BE2C (cell line): ENCODE measurements around the gene AMPH. TPM values are rescaled to one million over a fixed set of nuclear protein-coding genes. Genes with fewer than 3 reads are reported as not detected.

Source experiments
- DNase-seq: peaks from one replicate; pipeline ENCODE4 v3.0.0-alpha.2; 2020
- H3K27me3 ChIP-seq: fragments of 250-450 bp; sonication (Bioruptor Pico); 2 replicates; pipeline ENCODE4 v1.5.1; 2020; ENCODE audit warnings: mild to moderate bottlenecking
- H3K36me3 ChIP-seq: fragments of 250-450 bp; sonication (Bioruptor Pico); 2 replicates; pipeline ENCODE4 v1.5.1; 2020; ENCODE audit warnings: mild to moderate bottlenecking
- H3K4me1 ChIP-seq: fragments of 250-450 bp; sonication (Bioruptor Pico); 2 replicates; pipeline ENCODE4 v1.5.1; 2020
- H3K4me3 ChIP-seq: 2 replicates; pipeline ENCODE4 v1.5.1; 2011; ENCODE audit warnings: low read depth, low read length
- H3K9me3 ChIP-seq: fragments of 250-450 bp; sonication (Bioruptor Pico); 2 replicates; pipeline ENCODE4 v1.5.1; 2020
- polyA plus RNA-seq: library from polyadenylated mRNA; unstranded; fragments of >200 nt; gene quantifications from one replicate; pipeline ENCODE4 v1.2.1, GENCODE V29; 2012; ENCODE audit warnings: low read depth, missing spikeins; ENCODE audit not compliant: insufficient read length, insufficient read depth
- TF ChIP-seq, protein P1 (sequence below): IDR thresholded peaks from 2 replicates; pipeline ENCODE4 v1.5.1; 2012; ENCODE audit warnings: mild to moderate bottlenecking, low read depth, low read length

AMPH gene
- polyA plus RNA-seq, result not detected

- H3K4me3 ChIP-seq, result no peak within 1 kb of the TSS
Measured at GRCh38 chr7:38630720-38631673, at the start of gene AMPH. TSS of gene AMPH (minus strand) at chr7:38631373. CDS start at chr7:38631351, 22 bp downstream.

GRCh38 chr7:38679419-38679818, 48.2 kb upstream of the AMPH start:
- TF ChIP-seq, protein P1, sequence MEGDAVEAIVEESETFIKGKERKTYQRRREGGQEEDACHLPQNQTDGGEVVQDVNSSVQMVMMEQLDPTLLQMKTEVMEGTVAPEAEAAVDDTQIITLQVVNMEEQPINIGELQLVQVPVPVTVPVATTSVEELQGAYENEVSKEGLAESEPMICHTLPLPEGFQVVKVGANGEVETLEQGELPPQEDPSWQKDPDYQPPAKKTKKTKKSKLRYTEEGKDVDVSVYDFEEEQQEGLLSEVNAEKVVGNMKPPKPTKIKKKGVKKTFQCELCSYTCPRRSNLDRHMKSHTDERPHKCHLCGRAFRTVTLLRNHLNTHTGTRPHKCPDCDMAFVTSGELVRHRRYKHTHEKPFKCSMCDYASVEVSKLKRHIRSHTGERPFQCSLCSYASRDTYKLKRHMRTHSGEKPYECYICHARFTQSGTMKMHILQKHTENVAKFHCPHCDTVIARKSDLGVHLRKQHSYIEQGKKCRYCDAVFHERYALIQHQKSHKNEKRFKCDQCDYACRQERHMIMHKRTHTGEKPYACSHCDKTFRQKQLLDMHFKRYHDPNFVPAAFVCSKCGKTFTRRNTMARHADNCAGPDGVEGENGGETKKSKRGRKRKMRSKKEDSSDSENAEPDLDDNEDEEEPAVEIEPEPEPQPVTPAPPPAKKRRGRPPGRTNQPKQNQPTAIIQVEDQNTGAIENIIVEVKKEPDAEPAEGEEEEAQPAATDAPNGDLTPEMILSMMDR, result no peak
- H3K4me3 ChIP-seq, result no peak overlapping the region
- no peaks in the 10 kb centered on the region for H3K4me1 ChIP-seq

More at GRCh38 chr7:38630720-38631673, at the start of gene AMPH:
- Histone ChIP-seq H3K4me1 (no peaks in the 10 kb centered on the region), H3K9me3 (no peaks in the 10 kb centered on the region), H3K36me3 (no peaks in the 10 kb centered on the region), H3K27me3 (peaks cover 47% of the 10 kb centered on the region)
- TF ChIP-seq, protein P1, result no peak
- DNase-seq, result peak; percentile 12

GRCh38 chr7:38678698-38679054, 47.5 kb upstream of the AMPH start:
- Histone ChIP-seq H3K36me3 (no peaks in the 10 kb centered on the region), H3K9me3 (no peaks in the 10 kb centered on the region), H3K27me3 (no peaks in the 10 kb centered on the region; the same call in 1 of the 2 replicates), H3K4me3 (no peak overlapping the region), H3K4me1 (no peaks in the 10 kb centered on the region)
- DNase-seq, result no peak
- TF ChIP-seq, protein P1, result no peak

More at GRCh38 chr7:38679419-38679818, 48.2 kb upstream of the AMPH start:
- DNase-seq, result no peak
- Histone ChIP-seq H3K27me3 (no peaks in the 10 kb centered on the region; the same call in 1 of the 2 replicates), H3K9me3 (no peaks in the 10 kb centered on the region), H3K36me3 (no peaks in the 10 kb centered on the region)

GRCh38 chr7:38677981-38678697, 47.0 kb upstream of the AMPH start:
- H3K9me3 ChIP-seq, result no peaks in the 10 kb centered on the region
- DNase-seq, result no peak
- H3K36me3 ChIP-seq, result no peaks in the 10 kb centered on the region
- no peaks in the 10 kb centered on the region for H3K4me1 ChIP-seq
- TF ChIP-seq, protein P1, result no peak
- H3K4me3 ChIP-seq, result no peak overlapping the region
- no peaks in the 10 kb centered on the region; the same call in 1 of the 2 replicates for H3K27me3 ChIP-seq

DNA sequence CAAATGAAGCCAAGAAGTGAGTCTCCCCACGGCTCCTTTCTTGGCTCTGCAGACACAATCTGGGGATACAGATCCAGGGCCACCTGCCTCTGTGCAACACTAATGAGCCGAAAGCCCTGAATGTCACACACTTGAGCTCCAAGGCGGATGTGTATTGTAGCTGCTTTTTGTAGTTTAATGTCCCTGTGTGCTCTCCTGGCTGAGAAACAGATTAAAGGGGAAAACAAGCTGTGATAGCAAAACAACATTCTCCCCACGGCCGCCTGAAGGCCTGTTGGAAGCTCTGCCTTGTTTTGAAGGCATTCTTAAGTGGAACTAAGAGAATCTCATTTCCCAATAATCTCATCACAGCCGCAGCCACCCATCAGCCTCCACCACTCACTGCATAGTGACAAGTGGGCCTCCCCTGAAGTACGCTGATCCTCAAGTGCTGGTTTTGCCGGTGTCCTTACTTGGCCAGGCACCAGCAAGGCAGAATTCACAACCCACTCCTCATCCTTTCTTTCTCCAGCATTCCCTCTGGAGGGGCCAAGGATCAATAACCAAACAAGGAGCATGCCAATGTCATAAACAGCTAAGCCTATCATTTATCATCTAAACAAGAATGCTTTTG, 44.4 kb upstream of the AMPH start:
- no peaks in the 10 kb centered on the region for H3K9me3 ChIP-seq
- H3K27me3 ChIP-seq, result no peaks in the 10 kb centered on the region; the same call in 1 of the 2 replicates
- DNase-seq, result no peak
- no peak overlapping the region for H3K4me3 ChIP-seq
- TF ChIP-seq, protein P1, result no peak
- no peaks in the 10 kb centered on the region for H3K36me3 ChIP-seq
- H3K4me1 ChIP-seq, result no peaks in the 10 kb centered on the region
